Osteocyte (in vitro differentiated cells): ENCODE measurements around the gene C2CD4C. TPM values are rescaled to one million over a fixed set of nuclear protein-coding genes. Genes with fewer than 3 reads are reported as not detected.

ENCODE experiments used
- DNase-seq: peaks from one replicate; pipeline ENCODE4 v3.0.0; 2021; ENCODE audit warnings: mixed read lengths; ENCODE audit not compliant: unreplicated experiment; ENCODE audit errors: extremely low spot score
- H3K27ac Mint-ChIP-seq: one replicate; pipeline ENCODE4 v1.8.0; 2021; ENCODE audit warnings: mild to moderate bottlenecking, mixed read lengths; ENCODE audit not compliant: unreplicated experiment
- H3K27me3 Mint-ChIP-seq: one replicate; pipeline ENCODE4 v1.8.0; 2021; ENCODE audit warnings: mixed read lengths; ENCODE audit not compliant: unreplicated experiment
- H3K36me3 Mint-ChIP-seq: one replicate; pipeline ENCODE4 v1.8.0; 2021; ENCODE audit warnings: mixed read lengths; ENCODE audit not compliant: unreplicated experiment
- H3K4me1 Mint-ChIP-seq: one replicate; pipeline ENCODE4 v1.8.0; 2021; ENCODE audit warnings: mixed read lengths; ENCODE audit not compliant: unreplicated experiment
- H3K4me3 Mint-ChIP-seq: one replicate; pipeline ENCODE4 v1.8.0; 2021; ENCODE audit warnings: mild to moderate bottlenecking, moderate library complexity, mixed read lengths; ENCODE audit not compliant: unreplicated experiment
- H3K9me3 Mint-ChIP-seq: one replicate; pipeline ENCODE4 v1.8.0; 2021; ENCODE audit warnings: mixed read lengths; ENCODE audit not compliant: unreplicated experiment
- total RNA-seq: library from RNA; stranded (reverse); gene quantifications from 2 replicates; pipeline ENCODE4 v1.2.1, GENCODE V29; 2021
- TF ChIP-seq, protein P1 (sequence below): fragments of 200-600 bp; sonication (generic); IDR thresholded peaks from 2 replicates; pipeline ENCODE4 v1.5.0; 2021; ENCODE audit warnings: antibody characterized with exemption, mild to moderate bottlenecking, moderate library complexity

C2CD4C gene
- total RNA-seq, 1 donor from 2014 or later, result 1.2 TPM

- no peaks in the 10 kb centered on the region for H3K9me3 Mint-ChIP-seq
- no peak overlapping the region for H3K4me3 Mint-ChIP-seq
- H3K27me3 Mint-ChIP-seq, result peaks cover 4% of the 10 kb centered on the region
- TF ChIP-seq, protein P1, sequence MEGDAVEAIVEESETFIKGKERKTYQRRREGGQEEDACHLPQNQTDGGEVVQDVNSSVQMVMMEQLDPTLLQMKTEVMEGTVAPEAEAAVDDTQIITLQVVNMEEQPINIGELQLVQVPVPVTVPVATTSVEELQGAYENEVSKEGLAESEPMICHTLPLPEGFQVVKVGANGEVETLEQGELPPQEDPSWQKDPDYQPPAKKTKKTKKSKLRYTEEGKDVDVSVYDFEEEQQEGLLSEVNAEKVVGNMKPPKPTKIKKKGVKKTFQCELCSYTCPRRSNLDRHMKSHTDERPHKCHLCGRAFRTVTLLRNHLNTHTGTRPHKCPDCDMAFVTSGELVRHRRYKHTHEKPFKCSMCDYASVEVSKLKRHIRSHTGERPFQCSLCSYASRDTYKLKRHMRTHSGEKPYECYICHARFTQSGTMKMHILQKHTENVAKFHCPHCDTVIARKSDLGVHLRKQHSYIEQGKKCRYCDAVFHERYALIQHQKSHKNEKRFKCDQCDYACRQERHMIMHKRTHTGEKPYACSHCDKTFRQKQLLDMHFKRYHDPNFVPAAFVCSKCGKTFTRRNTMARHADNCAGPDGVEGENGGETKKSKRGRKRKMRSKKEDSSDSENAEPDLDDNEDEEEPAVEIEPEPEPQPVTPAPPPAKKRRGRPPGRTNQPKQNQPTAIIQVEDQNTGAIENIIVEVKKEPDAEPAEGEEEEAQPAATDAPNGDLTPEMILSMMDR, result no peak
- H3K4me1 Mint-ChIP-seq, result no peaks in the 10 kb centered on the region
- no peak for DNase-seq
- no peak overlapping the region for H3K27ac Mint-ChIP-seq
- H3K36me3 Mint-ChIP-seq, result no peaks in the 10 kb centered on the region
Observed at GRCh38 chr19:391726-392374, 17.1 kb downstream of the C2CD4C start.

- Mint-ChIP-seq H3K4me1 (no peaks in the 10 kb centered on the region), H3K27ac (no peak overlapping the region), H3K9me3 (no peaks in the 10 kb centered on the region), H3K27me3 (peaks cover 9% of the 10 kb centered on the region), H3K4me3 (no peak overlapping the region), H3K36me3 (no peaks in the 10 kb centered on the region)
- no peak for DNase-seq
- TF ChIP-seq, protein P1, result no peak
Observed at GRCh38 chr19:391207-391557, 17.8 kb downstream of the C2CD4C start.

DNA sequence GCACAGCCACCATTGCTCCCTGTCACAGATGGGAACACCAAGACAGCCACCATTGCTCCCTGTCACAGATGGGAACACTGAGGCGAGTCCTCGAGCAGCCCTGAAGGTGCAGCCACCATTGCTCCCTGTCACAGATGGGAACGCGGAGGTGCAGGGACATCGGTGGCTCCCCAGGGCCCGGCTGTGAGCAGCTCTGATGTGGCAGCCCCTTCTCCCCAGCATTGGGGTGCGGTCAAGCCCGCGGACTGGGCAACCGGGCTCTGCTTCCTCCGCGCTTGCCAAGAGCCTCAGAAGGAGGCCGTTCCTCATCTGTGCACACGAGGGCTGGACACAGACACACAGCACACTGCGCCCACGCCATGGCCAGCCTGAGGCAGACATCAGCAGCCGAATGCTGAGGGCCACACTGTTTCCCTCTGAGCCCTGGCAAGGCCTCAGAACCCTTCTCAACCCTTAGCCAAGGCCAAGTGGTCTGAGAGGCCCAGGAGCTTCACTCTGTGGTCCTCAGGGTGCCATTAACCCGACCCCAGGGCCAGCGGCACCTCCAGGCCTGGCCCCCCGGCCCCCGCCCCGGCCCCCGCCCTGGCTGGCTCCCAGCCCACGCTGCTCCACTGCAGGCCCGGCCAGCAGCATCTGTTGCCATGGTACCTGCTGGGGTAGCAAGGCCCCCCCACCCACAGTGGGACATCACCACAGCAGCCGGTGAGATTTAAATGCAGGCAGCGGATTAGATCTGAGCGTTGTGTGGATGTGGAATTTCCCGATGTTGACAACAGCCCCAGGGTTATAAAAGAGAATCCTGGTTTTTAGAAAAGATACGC lies 18.4 kb downstream of the C2CD4C start:
- Mint-ChIP-seq H3K36me3 (no peaks in the 10 kb centered on the region), H3K27ac (no peak overlapping the region), H3K4me1 (no peaks in the 10 kb centered on the region), H3K4me3 (no peak overlapping the region), H3K27me3 (peaks cover 15% of the 10 kb centered on the region), H3K9me3 (no peaks in the 10 kb centered on the region)
- TF ChIP-seq, protein P1, result no peak
- DNase-seq, result no peak

GRCh38 chr19:389935-390289 lies 19.0 kb downstream of the C2CD4C start:
- Mint-ChIP-seq H3K36me3 (no peaks in the 10 kb centered on the region), H3K4me1 (no peaks in the 10 kb centered on the region), H3K27me3 (peaks cover 15% of the 10 kb centered on the region), H3K27ac (no peak overlapping the region), H3K9me3 (no peaks in the 10 kb centered on the region), H3K4me3 (no peak overlapping the region)
- TF ChIP-seq, protein P1, result no peak
- no peak for DNase-seq

GRCh38 chr19:389255-389934 lies 19.6 kb downstream of the C2CD4C start:
- Mint-ChIP-seq H3K4me3 (no peak overlapping the region), H3K27ac (no peak overlapping the region), H3K27me3 (peaks cover 17% of the 10 kb centered on the region), H3K4me1 (no peaks in the 10 kb centered on the region), H3K9me3 (no peaks in the 10 kb centered on the region), H3K36me3 (no peaks in the 10 kb centered on the region)
- no peak for DNase-seq
- TF ChIP-seq, protein P1, result no peak
